Urinary bladder (tissue), 4 donors: ENCODE results near the gene PDLIM3. TPM values are rescaled to one million over a fixed set of nuclear protein-coding genes. Genes with fewer than 3 reads are reported as not detected.
A peak's percentile ranks its signal among the peaks of the same experiment; 100 is the strongest.
"Not testable (repeated sequence)": the region's sequence is repeated elsewhere in the genome, so short reads cannot be mapped to it uniquely, and the experiment has no call there.

Experiments used
- DNase-seq: peaks from one replicate; pipeline ENCODE4 v3.0.0-alpha.2; 2015; ENCODE audit errors: extremely low spot score
- H3K27ac ChIP-seq: one replicate; pipeline ENCODE4 v1.5.1; 2013; ENCODE audit warnings: low read depth, mild to moderate bottlenecking, moderate library complexity
- H3K36me3 ChIP-seq: one replicate; pipeline ENCODE4 v1.6.1; 2013; ENCODE audit warnings: mild to moderate bottlenecking, moderate library complexity; ENCODE audit not compliant: insufficient read depth
- H3K4me1 ChIP-seq: one replicate; pipeline ENCODE4 v1.6.1; 2013; ENCODE audit warnings: mild to moderate bottlenecking, moderate library complexity; ENCODE audit not compliant: insufficient read depth
- H3K4me3 ChIP-seq: one replicate; pipeline ENCODE4 v1.5.1; 2013; ENCODE audit warnings: low read depth, low read length
- WGBS: extraction: QIAGEN DNeasy Blood & Tissue Kit; methylation state at CpG from one replicate; pipeline ENCODE4 v1.1.7; 2013; 5-methylcytosine and 5-hydroxymethylcytosine counted together
- polyA plus RNA-seq: library from polyadenylated mRNA; stranded (reverse); fragments of 200-250 nt; gene quantifications from one replicate; pipeline ENCODE4 v1.2.3, GENCODE V29; 2013
- total RNA-seq: library from RNA; depleted of rRNA; stranded (reverse); fragments of >200 nt; gene quantifications from one replicate; pipeline ENCODE4 v1.2.3, GENCODE V29; 2014
- donor health status: healthy with polysubstance abuse.
- donor health status: healthy.

PDLIM3 gene
- total and polyA plus RNA-seq, 2 donors: 358 to 456 TPM

- 33% methylated on average over 4 of the region's 4 CpGs for WGBS
- Histone ChIP-seq H3K4me3 (no peak overlapping the region), H3K27ac (no peak overlapping the region), H3K4me1 (no peaks in the 10 kb centered on the region), H3K36me3 (no peaks in the 10 kb centered on the region)
- no peak for DNase-seq
Observed at GRCh38 chr4:185520119-185520518, 15.2 kb downstream of the PDLIM3 start.

- Histone ChIP-seq H3K4me1 (no peaks in the 10 kb centered on the region), H3K36me3 (no peaks in the 10 kb centered on the region), H3K4me3 (no peak overlapping the region), H3K27ac (no peak overlapping the region)
- DNase-seq: no peak
- 13% methylated on average over 1 of the region's 1 CpG for WGBS
Observed at GRCh38 chr4:185518494-185518893, 16.8 kb downstream of the PDLIM3 start.

GRCh38 chr4:185518069-185518468 lies 17.2 kb downstream of the PDLIM3 start:
- H3K4me1 ChIP-seq: no peaks in the 10 kb centered on the region
- H3K36me3 ChIP-seq: no peaks in the 10 kb centered on the region
- peak overlapping the region; percentile 23 for H3K27ac ChIP-seq
- DNase-seq: no peak
- no peak overlapping the region for H3K4me3 ChIP-seq

GRCh38 chr4:185515248-185515647 lies 20.1 kb downstream of the PDLIM3 start:
- DNase-seq: no peak
- no peak overlapping the region for H3K27ac ChIP-seq
- no peaks in the 10 kb centered on the region for H3K4me1 ChIP-seq
- no peak overlapping the region for H3K4me3 ChIP-seq
- 84% methylated on average over 4 of the region's 4 CpGs for WGBS
- H3K36me3 ChIP-seq: no peaks in the 10 kb centered on the region

GRCh38 chr4:185514182-185514697 lies 21.1 kb downstream of the PDLIM3 start:
- WGBS: 85% methylated on average over 17 of the region's 17 CpGs
- no peak for DNase-seq
- Histone ChIP-seq H3K27ac (no peak overlapping the region), H3K4me1 (no peaks in the 10 kb centered on the region), H3K36me3 (no peaks in the 10 kb centered on the region), H3K4me3 (no peak overlapping the region)

- no peak for DNase-seq
- 44% methylated on average over 10 of the region's 10 CpGs for WGBS
- Histone ChIP-seq H3K27ac (no peak overlapping the region), H3K4me3 (no peak overlapping the region), H3K4me1 (no peaks in the 10 kb centered on the region), H3K36me3 (no peaks in the 10 kb centered on the region)
Observed at GRCh38 chr4:185513489-185514181, 21.7 kb downstream of the PDLIM3 start.

- Histone ChIP-seq H3K4me3 (no peak overlapping the region), H3K4me1 (no peaks in the 10 kb centered on the region), H3K27ac (no peak overlapping the region), H3K36me3 (no peaks in the 10 kb centered on the region)
- 53% methylated on average over 3 of the region's 3 CpGs for WGBS
- DNase-seq: no peak
Observed at GRCh38 chr4:185512516-185512915, 22.8 kb downstream of the PDLIM3 start.

GRCh38 chr4:185511243-185511642 lies 24.1 kb downstream of the PDLIM3 start:
- H3K4me3 ChIP-seq, DNase-seq, H3K36me3 ChIP-seq, H3K4me1 ChIP-seq, H3K27ac ChIP-seq: not testable (repeated sequence)
- WGBS: 78% methylated on average over 2 of the region's 2 CpGs

- no peak for DNase-seq
- Histone ChIP-seq H3K4me1 (no peaks in the 10 kb centered on the region), H3K36me3 (no peaks in the 10 kb centered on the region), H3K4me3 (no peak overlapping the region), H3K27ac (no peak overlapping the region)
- 90% methylated on average over 5 of the region's 5 CpGs for WGBS
Observed at GRCh38 chr4:185510806-185511205, 24.5 kb downstream of the PDLIM3 start.

- no peaks in the 10 kb centered on the region for H3K36me3 ChIP-seq
- peak; percentile 28 for DNase-seq
- H3K4me1 ChIP-seq: no peaks in the 10 kb centered on the region
- H3K4me3 ChIP-seq: no peak overlapping the region
- WGBS: 57% methylated on average over 4 of the region's 4 CpGs
- no peak overlapping the region for H3K27ac ChIP-seq
Observed at GRCh38 chr4:185508181-185508580, 27.1 kb downstream of the PDLIM3 start.

GRCh38 chr4:185506422-185506821 lies 28.9 kb downstream of the PDLIM3 start:
- Histone ChIP-seq H3K4me3 (no peak overlapping the region), H3K36me3 (no peaks in the 10 kb centered on the region), H3K27ac (no peak overlapping the region), H3K4me1 (no peaks in the 10 kb centered on the region)
- 93% methylated on average over 20 of the region's 20 CpGs for WGBS
- DNase-seq: no peak

GRCh38 chr4:185504098-185505047 lies 30.9 kb downstream of the PDLIM3 start:
- 47% methylated on average over 21 of the region's 21 CpGs for WGBS

GRCh38 chr4:185502386-185502785 lies 32.9 kb downstream of the PDLIM3 start:
- 87% methylated on average over 11 of the region's 11 CpGs for WGBS
- no peak overlapping the region for H3K27ac ChIP-seq
- DNase-seq: no peak
- no peaks in the 10 kb centered on the region for H3K36me3 ChIP-seq
- H3K4me3 ChIP-seq: no peak overlapping the region
- H3K4me1 ChIP-seq: no peaks in the 10 kb centered on the region

More at GRCh38 chr4:185504098-185505047, 30.9 kb downstream of the PDLIM3 start:
- peak; percentile 21 for DNase-seq
- no peak overlapping the region for H3K4me3 ChIP-seq
- H3K27ac ChIP-seq: no peak overlapping the region
- no peaks in the 10 kb centered on the region for H3K36me3 ChIP-seq
- H3K4me1 ChIP-seq: no peaks in the 10 kb centered on the region

- Histone ChIP-seq H3K36me3 (no peaks in the 10 kb centered on the region), H3K4me1 (no peaks in the 10 kb centered on the region), H3K4me3 (no peak overlapping the region), H3K27ac (no peak overlapping the region)
- DNase-seq: no peak
- WGBS: 14% methylated on average over 1 of the region's 1 CpG
Observed at GRCh38 chr4:185500576-185500975, 34.7 kb downstream of the PDLIM3 start.
